HL-60 (cell line): ENCODE data around the gene TP53INP2.

Experiments
- GABPA ChIP-seq: IDR thresholded peaks from 2 replicates; pipeline ENCODE4 v1.6.1; 2012; ENCODE audit warnings: low read depth
- POLR2AphosphoS5 ChIP-seq: IDR thresholded peaks from 2 replicates; pipeline ENCODE4 v1.6.1; 2012; ENCODE audit warnings: low read depth
- SPI1 ChIP-seq: IDR thresholded peaks from 2 replicates; pipeline ENCODE4 v1.6.1; 2012; ENCODE audit warnings: low read depth, mild to moderate bottlenecking, borderline replicate concordance
- TF ChIP-seq, protein P1 (sequence below): IDR thresholded peaks from one replicate; pipeline ENCODE4 v1.5.1; 2011; ENCODE audit warnings: low read length, control low read depth, inconsistent platforms; ENCODE audit not compliant: insufficient read depth
- TF ChIP-seq, protein P2 (sequence below): IDR thresholded peaks from 2 replicates; pipeline ENCODE4 v1.6.1; 2012; ENCODE audit warnings: low read depth; ENCODE audit not compliant: insufficient replicate concordance

DNA sequence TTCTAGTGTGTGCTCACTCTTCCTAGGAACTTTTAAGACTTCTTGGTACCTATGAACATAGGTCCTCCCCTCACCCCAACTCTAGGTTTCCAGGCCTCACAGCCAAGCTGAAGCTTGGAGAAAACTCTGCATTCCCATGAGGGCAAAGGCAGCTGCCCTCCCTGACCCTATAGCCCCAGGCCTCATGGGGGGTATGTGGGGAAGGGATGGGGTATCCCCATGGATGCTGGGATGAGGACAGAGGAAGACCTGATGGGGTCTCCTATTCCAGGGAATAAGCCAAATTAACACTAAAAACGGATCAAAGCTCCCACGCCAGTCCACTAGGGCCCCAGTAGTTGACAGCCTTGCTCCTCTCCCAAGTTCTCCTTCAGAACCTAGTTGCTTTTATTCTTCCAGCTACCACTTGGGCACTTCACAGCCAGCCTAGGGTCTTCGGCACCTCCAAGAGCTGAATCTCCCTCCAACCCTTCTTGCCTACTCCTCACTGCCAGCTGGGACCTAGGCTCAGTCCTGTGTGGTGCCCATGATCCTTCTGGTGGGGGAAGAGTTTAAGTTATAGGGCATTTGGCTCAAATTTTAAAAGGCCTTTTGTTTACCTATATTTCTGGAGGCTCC lies 7.8 kb downstream of the TP53INP2 start:
- TF ChIP-seq, protein P1, sequence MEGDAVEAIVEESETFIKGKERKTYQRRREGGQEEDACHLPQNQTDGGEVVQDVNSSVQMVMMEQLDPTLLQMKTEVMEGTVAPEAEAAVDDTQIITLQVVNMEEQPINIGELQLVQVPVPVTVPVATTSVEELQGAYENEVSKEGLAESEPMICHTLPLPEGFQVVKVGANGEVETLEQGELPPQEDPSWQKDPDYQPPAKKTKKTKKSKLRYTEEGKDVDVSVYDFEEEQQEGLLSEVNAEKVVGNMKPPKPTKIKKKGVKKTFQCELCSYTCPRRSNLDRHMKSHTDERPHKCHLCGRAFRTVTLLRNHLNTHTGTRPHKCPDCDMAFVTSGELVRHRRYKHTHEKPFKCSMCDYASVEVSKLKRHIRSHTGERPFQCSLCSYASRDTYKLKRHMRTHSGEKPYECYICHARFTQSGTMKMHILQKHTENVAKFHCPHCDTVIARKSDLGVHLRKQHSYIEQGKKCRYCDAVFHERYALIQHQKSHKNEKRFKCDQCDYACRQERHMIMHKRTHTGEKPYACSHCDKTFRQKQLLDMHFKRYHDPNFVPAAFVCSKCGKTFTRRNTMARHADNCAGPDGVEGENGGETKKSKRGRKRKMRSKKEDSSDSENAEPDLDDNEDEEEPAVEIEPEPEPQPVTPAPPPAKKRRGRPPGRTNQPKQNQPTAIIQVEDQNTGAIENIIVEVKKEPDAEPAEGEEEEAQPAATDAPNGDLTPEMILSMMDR = no peak
- TF ChIP-seq, protein P2, sequence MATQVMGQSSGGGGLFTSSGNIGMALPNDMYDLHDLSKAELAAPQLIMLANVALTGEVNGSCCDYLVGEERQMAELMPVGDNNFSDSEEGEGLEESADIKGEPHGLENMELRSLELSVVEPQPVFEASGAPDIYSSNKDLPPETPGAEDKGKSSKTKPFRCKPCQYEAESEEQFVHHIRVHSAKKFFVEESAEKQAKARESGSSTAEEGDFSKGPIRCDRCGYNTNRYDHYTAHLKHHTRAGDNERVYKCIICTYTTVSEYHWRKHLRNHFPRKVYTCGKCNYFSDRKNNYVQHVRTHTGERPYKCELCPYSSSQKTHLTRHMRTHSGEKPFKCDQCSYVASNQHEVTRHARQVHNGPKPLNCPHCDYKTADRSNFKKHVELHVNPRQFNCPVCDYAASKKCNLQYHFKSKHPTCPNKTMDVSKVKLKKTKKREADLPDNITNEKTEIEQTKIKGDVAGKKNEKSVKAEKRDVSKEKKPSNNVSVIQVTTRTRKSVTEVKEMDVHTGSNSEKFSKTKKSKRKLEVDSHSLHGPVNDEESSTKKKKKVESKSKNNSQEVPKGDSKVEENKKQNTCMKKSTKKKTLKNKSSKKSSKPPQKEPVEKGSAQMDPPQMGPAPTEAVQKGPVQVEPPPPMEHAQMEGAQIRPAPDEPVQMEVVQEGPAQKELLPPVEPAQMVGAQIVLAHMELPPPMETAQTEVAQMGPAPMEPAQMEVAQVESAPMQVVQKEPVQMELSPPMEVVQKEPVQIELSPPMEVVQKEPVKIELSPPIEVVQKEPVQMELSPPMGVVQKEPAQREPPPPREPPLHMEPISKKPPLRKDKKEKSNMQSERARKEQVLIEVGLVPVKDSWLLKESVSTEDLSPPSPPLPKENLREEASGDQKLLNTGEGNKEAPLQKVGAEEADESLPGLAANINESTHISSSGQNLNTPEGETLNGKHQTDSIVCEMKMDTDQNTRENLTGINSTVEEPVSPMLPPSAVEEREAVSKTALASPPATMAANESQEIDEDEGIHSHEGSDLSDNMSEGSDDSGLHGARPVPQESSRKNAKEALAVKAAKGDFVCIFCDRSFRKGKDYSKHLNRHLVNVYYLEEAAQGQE = no peak
- TF ChIP-seq GABPA = no peak
- TF ChIP-seq POLR2AphosphoS5 = no peak
- TF ChIP-seq SPI1 = no peak
